ENCODE results near the gene DTD1. TPM values are rescaled to one million over a fixed set of nuclear protein-coding genes. Genes with fewer than 3 reads are reported as not detected.

The DTD1 gene
- total RNA-seq, 1 donor = 52.1 TPM

DNA sequence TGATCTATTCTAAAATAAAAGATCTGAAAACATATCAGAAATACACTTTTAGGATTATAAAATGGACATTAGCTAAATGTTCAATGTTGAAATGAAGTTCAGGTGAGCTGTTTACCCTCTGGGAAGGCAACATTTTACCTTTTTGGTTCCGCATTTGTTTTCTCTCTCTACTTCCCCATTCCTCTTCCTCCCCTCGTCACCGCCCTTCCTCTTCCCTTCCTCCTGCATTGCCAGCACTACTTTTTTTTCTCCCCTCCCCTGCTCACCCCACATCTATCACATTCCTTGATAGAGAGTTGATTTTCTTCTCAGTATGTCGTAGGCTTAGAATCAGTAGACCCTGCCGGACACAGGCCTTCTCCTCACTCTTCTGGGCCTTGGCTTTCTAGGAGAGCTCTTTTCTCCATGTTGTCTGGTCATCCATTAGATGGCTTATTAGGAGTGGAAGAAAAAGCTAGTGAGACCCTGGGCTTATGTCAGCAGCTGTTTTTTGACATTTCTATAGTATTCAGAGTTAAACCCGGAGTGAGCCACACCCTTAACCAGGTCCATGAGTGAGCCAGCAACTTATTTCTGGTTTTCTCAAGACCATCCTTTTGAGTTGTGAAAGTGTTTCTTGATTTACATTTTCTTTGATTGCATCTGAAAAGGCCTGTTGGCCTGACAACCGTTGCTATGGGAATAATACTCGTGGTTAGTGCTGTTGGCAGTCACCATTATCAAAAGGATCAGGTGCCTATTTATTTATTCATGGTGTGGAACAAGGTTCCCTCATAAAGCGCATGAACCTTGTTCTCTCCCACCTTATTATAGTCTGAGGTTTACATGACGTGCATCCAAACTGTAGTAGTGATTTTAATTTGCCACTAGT lies 90.9 kb downstream of the DTD1 start:
- Histone ChIP-seq H3K4me1 (ENCODE audit: insufficient read depth, low read length) (no peaks in the 10 kb centered on the region), H3K9me3 (ENCODE audit: low read depth, low read length) (no peaks in the 10 kb centered on the region), H3K27ac (ENCODE audit: low read depth, low read length) (no peak overlapping the region), H3K27me3 (ENCODE audit: insufficient read depth, low read length) (no peaks in the 10 kb centered on the region), H3K36me3 (ENCODE audit: insufficient read depth, low read length) (no peaks in the 10 kb centered on the region), H3K4me3 (ENCODE audit: insufficient read depth, low read length) (no peak overlapping the region), H2AFZ (ENCODE audit: low read length) (no peak overlapping the region), H4K20me1 (ENCODE audit: insufficient read depth, low read length) (no peaks in the 10 kb centered on the region), H3K4me2 (ENCODE audit: insufficient read depth, low read length) (no peak overlapping the region), H3K79me2 (ENCODE audit: insufficient read depth, low read length) (no peaks in the 10 kb centered on the region)
- TF ChIP-seq, protein P1, sequence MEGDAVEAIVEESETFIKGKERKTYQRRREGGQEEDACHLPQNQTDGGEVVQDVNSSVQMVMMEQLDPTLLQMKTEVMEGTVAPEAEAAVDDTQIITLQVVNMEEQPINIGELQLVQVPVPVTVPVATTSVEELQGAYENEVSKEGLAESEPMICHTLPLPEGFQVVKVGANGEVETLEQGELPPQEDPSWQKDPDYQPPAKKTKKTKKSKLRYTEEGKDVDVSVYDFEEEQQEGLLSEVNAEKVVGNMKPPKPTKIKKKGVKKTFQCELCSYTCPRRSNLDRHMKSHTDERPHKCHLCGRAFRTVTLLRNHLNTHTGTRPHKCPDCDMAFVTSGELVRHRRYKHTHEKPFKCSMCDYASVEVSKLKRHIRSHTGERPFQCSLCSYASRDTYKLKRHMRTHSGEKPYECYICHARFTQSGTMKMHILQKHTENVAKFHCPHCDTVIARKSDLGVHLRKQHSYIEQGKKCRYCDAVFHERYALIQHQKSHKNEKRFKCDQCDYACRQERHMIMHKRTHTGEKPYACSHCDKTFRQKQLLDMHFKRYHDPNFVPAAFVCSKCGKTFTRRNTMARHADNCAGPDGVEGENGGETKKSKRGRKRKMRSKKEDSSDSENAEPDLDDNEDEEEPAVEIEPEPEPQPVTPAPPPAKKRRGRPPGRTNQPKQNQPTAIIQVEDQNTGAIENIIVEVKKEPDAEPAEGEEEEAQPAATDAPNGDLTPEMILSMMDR (IDR thresholded peaks at IDR 0.05; ENCODE audit: extremely low read depth, low read depth, low read length) = no peak
- peak; percentile 37 for DNase-seq (ENCODE audit: insufficient read length, low spot score, missing footprints)

DNA sequence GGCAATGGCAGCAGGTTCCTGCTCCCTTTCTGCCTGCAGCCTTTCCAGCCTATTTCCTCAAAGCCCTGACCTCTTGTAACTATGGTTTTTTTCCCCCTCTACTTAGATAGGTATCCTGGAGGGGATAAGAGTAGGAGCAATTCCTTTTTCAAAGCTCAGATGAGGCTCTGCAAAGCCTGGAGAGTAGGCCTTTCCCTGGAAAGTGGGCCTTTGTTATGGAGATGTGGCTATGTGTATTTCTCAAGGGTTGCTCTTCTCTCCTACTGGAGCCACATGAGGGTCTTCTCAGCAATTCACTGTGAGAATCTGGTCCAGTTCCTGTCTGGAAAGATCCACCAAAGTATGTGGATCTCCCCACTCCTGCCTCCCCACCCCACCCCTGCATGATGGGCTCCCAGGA lies 96.0 kb downstream of the DTD1 start:
- Histone ChIP-seq H3K36me3 (ENCODE audit: insufficient read depth, low read length) (no peaks in the 10 kb centered on the region), H3K27ac (ENCODE audit: low read depth, low read length) (no peak overlapping the region), H3K27me3 (ENCODE audit: insufficient read depth, low read length) (no peaks in the 10 kb centered on the region), H3K4me3 (ENCODE audit: insufficient read depth, low read length) (no peak overlapping the region), H4K20me1 (ENCODE audit: insufficient read depth, low read length) (no peaks in the 10 kb centered on the region), H3K79me2 (ENCODE audit: insufficient read depth, low read length) (no peaks in the 10 kb centered on the region), H2AFZ (ENCODE audit: low read length) (no peak overlapping the region), H3K4me2 (ENCODE audit: insufficient read depth, low read length) (no peak overlapping the region), H3K9me3 (ENCODE audit: low read depth, low read length) (no peaks in the 10 kb centered on the region), H3K4me1 (ENCODE audit: insufficient read depth, low read length) (no peaks in the 10 kb centered on the region)
- DNase-seq (ENCODE audit: insufficient read length, low spot score, missing footprints) = no peak
- TF ChIP-seq, protein P1 (IDR thresholded peaks at IDR 0.05; ENCODE audit: extremely low read depth, low read depth, low read length) = no peak

DNA sequence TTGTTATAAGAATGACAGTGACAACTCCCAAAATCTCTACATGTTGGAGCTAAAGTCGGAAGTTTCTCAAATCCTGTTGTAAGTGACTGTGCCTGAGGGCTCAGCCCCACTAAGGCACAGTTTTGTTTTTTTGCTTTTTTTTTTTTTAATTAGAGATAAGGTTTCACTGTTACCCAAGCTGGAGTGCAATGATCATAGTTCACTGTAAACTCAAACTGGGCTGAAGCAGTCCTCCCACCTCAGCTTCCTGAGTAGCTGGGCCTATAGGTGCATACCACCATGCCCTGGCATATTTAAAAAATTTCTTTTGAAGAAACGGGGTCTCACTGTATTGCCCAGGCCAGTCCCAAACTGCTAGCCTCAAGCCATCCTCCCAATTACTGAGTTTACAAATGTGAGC lies 96.9 kb downstream of the DTD1 start:
- Histone ChIP-seq H3K36me3 (ENCODE audit: insufficient read depth, low read length) (no peaks in the 10 kb centered on the region), H3K27ac (ENCODE audit: low read depth, low read length) (no peak overlapping the region), H3K4me2 (ENCODE audit: insufficient read depth, low read length) (no peak overlapping the region), H2AFZ (ENCODE audit: low read length) (no peak overlapping the region), H3K79me2 (ENCODE audit: insufficient read depth, low read length) (no peaks in the 10 kb centered on the region), H3K9me3 (ENCODE audit: low read depth, low read length) (no peaks in the 10 kb centered on the region), H4K20me1 (ENCODE audit: insufficient read depth, low read length) (no peaks in the 10 kb centered on the region), H3K4me1 (ENCODE audit: insufficient read depth, low read length) (no peaks in the 10 kb centered on the region), H3K27me3 (ENCODE audit: insufficient read depth, low read length) (no peaks in the 10 kb centered on the region), H3K4me3 (ENCODE audit: insufficient read depth, low read length) (no peak overlapping the region)
- TF ChIP-seq, protein P1 (IDR thresholded peaks at IDR 0.05; ENCODE audit: extremely low read depth, low read depth, low read length) = no peak
- no peak for DNase-seq (ENCODE audit: insufficient read length, low spot score, missing footprints)

DNA sequence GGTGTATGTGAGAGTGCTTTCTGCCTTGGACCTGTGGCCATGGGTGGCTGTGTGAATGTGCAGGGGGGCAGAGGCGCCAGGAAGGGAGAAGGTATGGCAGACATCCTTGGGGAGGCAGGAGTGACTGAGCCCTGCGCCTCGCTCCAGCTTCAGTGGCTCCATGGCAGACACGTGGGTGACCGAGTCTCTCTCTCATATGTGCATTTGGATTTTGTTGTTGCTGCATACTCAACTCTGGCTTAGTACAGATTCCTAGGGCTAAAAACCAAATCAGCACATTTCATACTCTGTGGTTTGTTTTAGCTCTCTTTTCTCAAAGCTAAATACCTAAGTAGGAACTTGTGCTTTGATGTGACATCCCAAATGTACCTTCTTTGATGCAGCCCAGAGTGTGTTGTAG lies 97.6 kb downstream of the DTD1 start:
- no peak overlapping the region for H3K4me2 ChIP-seq (ENCODE audit: insufficient read depth, low read length)

More for the DNA sequence above, 97.6 kb downstream of the DTD1 start:
- DNase-seq (ENCODE audit: insufficient read length, low spot score, missing footprints) = no peak
- TF ChIP-seq, protein P1 (IDR thresholded peaks at IDR 0.05; ENCODE audit: extremely low read depth, low read depth, low read length) = no peak
- Histone ChIP-seq H3K4me1 (ENCODE audit: insufficient read depth, low read length) (no peaks in the 10 kb centered on the region), H3K4me3 (ENCODE audit: insufficient read depth, low read length) (no peak overlapping the region), H3K36me3 (ENCODE audit: insufficient read depth, low read length) (no peaks in the 10 kb centered on the region), H2AFZ (ENCODE audit: low read length) (no peak overlapping the region), H3K79me2 (ENCODE audit: insufficient read depth, low read length) (no peaks in the 10 kb centered on the region), H3K9me3 (ENCODE audit: low read depth, low read length) (no peaks in the 10 kb centered on the region), H3K27me3 (ENCODE audit: insufficient read depth, low read length) (no peaks in the 10 kb centered on the region), H4K20me1 (ENCODE audit: insufficient read depth, low read length) (no peaks in the 10 kb centered on the region), H3K27ac (ENCODE audit: low read depth, low read length) (no peak overlapping the region)
